22Rv1 (cell line): ENCODE data around the gene GAA.

Experiments used
- H3K27ac ChIP-seq: fragments of 450-650 bp; 2 replicates; pipeline ENCODE4 v1.5.1; 2017
- ZFX ChIP-seq: fragments of 450-650 bp; IDR thresholded peaks from 2 replicates; pipeline ENCODE4 v1.6.1; 2017; ENCODE audit warnings: antibody characterized with exemption, borderline replicate concordance
- TF ChIP-seq, protein P1 (sequence below): fragments of 450-650 bp; IDR thresholded peaks from 2 replicates; pipeline ENCODE4 v1.5.1; 2017; ENCODE audit warnings: mild to moderate bottlenecking

Gene GAA

DNA sequence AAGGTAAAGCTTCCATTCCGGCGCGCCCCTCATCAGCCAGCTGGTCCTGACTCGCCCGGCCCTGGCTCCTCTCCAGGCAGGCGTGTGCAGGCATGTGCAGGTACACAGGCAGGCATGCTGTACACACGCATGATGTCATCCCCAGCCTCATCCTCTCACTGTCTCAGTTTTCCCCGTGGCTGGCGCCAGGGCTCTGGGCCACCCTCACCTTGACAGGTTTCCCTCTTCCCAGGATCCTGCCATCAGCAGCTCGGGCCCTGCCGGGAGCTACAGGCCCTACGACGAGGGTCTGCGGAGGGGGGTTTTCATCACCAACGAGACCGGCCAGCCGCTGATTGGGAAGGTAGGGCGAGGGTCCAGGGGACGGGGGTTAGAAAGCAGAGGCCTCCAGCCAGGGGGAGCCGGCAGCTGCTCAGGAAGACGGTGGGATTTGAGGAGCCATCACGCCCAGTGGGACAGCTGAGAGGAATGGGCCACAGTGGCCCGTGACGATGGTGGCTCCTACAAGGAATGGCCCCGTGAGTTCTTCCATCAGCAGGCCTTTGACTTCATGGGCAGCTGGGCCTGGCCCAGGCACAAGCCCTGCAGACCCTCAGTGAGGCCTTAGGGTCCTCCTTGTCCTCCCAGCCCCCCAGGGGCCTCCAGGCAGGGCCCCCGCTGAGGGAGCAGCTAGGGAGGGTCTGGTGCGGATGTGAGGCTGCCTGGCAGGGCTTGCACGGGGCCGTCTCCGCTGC is 8.5 kb downstream of the GAA start:
- H3K27ac ChIP-seq, result no peak overlapping the region
- TF ChIP-seq, protein P1, sequence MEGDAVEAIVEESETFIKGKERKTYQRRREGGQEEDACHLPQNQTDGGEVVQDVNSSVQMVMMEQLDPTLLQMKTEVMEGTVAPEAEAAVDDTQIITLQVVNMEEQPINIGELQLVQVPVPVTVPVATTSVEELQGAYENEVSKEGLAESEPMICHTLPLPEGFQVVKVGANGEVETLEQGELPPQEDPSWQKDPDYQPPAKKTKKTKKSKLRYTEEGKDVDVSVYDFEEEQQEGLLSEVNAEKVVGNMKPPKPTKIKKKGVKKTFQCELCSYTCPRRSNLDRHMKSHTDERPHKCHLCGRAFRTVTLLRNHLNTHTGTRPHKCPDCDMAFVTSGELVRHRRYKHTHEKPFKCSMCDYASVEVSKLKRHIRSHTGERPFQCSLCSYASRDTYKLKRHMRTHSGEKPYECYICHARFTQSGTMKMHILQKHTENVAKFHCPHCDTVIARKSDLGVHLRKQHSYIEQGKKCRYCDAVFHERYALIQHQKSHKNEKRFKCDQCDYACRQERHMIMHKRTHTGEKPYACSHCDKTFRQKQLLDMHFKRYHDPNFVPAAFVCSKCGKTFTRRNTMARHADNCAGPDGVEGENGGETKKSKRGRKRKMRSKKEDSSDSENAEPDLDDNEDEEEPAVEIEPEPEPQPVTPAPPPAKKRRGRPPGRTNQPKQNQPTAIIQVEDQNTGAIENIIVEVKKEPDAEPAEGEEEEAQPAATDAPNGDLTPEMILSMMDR, result no peak
- no peak for TF ChIP-seq ZFX

DNA sequence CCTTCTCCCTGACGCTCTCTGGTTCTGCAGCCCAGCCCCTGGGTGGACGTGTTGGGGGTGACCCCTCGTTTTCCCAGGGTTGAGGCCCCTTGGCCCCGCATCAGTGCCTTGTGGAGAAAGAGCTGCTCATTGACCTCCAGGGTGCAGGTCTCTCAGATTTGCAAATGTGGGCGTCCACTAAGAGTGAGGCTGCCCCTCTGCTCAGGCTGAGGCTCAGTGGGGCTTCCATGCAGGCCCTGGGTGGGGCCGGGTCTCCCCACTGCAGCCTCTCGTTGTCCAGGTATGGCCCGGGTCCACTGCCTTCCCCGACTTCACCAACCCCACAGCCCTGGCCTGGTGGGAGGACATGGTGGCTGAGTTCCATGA is 9.0 kb downstream of the GAA start:
- TF ChIP-seq, protein P1, result no peak
- no peak for TF ChIP-seq ZFX
- H3K27ac ChIP-seq, result no peak overlapping the region

DNA sequence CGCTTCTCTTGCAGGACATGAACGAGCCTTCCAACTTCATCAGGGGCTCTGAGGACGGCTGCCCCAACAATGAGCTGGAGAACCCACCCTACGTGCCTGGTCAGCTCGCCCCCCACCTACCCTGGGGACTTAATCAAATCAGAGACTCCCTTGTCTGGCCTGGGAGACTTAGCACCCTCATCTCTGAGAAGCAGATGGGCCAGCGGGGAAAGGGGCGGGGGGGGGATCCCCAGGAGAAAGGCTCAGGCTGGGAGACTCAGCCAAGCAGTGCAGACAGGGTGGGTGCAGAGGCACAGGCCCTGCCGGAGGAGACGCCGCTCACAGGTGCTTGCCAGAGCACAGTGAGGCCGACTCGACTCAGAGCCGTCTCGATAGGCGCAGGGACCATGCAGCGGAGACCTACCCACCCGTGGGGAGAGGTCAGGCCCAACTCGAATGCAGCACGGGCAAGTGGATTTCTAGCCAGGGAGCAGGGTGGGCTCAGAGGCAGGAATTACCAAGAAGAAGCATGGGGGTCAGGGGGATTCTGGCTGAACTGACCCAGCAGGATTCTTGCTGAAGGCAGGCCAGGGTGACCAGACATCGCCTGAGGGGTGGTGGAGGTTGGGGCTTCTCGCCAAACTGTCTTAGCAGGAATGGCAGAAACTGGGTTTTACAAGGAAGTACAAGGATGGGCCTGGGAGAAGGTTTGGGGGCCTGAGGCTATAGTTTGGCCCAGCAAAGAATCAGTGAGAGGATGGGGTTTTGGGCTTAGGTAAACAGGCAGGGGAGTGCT is 9.7 kb downstream of the GAA start:
- TF ChIP-seq, protein P1, result no peak
- no peak for TF ChIP-seq ZFX
- no peak overlapping the region for H3K27ac ChIP-seq

DNA sequence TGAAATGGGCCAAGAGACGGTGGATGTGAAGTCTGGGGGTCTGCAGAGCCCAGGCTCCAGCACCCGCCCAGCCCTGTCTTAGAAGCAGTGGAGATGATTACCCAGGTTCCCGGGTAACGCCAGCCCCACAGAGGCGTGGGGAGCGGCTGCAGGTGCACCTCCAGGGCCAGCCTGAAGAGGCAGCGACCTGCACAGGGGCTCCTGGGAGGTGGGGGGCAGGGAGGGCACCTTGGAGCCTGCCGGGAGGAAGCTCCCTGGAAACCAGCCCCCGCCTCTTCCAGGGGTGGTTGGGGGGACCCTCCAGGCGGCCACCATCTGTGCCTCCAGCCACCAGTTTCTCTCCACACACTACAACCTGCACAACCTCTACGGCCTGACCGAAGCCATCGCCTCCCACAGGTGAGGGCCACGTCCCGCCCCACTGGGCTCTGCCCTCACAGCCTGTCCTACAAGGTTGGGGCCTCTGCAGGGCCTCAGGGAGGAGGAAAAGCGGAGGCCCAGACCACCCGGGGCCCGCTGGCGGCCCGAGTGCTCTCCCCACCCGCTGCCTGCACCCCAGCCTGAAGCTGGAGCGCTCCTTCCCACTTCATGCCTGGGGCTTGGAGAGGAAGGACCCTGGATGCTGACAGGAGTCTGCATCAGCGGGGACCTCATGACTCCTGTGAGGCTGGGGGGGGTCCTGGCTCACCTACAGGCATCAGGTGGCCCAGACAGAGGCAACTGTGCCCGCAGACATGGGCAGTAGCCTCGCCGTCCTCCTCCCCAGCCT is 10.5 kb downstream of the GAA start:
- TF ChIP-seq ZFX, result no peak
- TF ChIP-seq, protein P1, result no peak
- no peak overlapping the region for H3K27ac ChIP-seq

DNA sequence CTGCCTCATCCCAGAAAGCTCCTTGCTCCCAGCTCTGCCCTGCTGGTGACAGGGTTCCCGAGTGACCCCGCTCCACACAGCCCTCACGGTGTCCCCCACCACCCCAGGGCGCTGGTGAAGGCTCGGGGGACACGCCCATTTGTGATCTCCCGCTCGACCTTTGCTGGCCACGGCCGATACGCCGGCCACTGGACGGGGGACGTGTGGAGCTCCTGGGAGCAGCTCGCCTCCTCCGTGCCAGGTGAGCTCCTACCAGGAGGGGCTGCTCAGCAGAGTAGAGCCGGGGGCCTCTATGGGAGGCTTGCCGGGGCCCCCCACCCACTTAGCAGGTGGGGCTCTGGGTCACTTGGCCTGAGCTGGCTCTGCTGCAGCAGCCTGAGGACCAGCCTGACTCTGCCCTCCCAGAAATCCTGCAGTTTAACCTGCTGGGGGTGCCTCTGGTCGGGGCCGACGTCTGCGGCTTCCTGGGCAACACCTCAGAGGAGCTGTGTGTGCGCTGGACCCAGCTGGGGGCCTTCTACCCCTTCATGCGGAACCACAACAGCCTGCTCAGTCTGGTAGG is 11.2 kb downstream of the GAA start:
- no peak for TF ChIP-seq ZFX
- TF ChIP-seq, protein P1, result no peak
- no peak overlapping the region for H3K27ac ChIP-seq

DNA sequence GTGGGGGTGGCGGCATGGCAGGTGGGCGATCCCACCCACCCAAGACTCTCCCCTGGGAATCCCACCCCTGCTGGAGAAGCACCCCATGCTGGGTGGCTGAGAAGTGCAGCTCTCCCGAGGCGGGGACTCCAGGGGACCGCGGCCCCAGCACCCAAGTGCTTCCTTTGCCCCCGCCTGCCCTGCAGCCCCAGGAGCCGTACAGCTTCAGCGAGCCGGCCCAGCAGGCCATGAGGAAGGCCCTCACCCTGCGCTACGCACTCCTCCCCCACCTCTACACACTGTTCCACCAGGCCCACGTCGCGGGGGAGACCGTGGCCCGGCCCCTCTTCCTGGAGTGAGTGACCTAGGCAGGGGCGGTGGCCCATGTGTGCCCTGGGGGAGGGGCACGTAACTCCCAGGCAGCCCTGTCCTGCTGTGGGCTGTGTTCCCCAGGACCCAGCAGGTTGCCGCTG is 11.7 kb downstream of the GAA start:
- H3K27ac ChIP-seq, result no peak overlapping the region
- no peak for TF ChIP-seq ZFX
- TF ChIP-seq, protein P1, result no peak
